Coronary artery (tissue), 2 donors: ENCODE data around the gene MYH4.

ENCODE experiments used
- DNase-seq: peaks from one replicate; pipeline ENCODE4 v3.0.0-alpha.2; 2017; ENCODE audit warnings: low spot score
- H3K27ac ChIP-seq, 2 donors: fragments of 200-600 bp; sonication (generic); one replicate each; pipeline ENCODE4 v1.5.1; 2016 to 2019
- H3K4me3 ChIP-seq: fragments of 200-600 bp; sonication (generic); 2 replicates; pipeline ENCODE4 v1.5.1; 2016; ENCODE audit warnings: mild to moderate bottlenecking, moderate library complexity
- CTCF ChIP-seq: fragments of 200-600 bp; sonication (generic); IDR thresholded peaks from one replicate; pipeline ENCODE4 v1.5.1; 2019; ENCODE audit warnings: antibody characterized with exemption

MYH4 gene

GRCh38 chr17:10428781-10429180, 40.6 kb downstream of the MYH4 start:
- no peak for DNase-seq
- Histone ChIP-seq H3K4me3 (no peak overlapping the region), H3K27ac (no peak overlapping the region)
- no peak for TF ChIP-seq CTCF

GRCh38 chr17:10421900-10422542, 47.3 kb downstream of the MYH4 start, which contains the start of gene MYH8:
Gene MYH8 (minus strand): TSS chr17:10421950. CDS start chr17:10420227, 1,723 bp downstream.
- TF ChIP-seq CTCF, result no peak
- DNase-seq, result no peak
- no peak within 1 kb of the TSS for H3K27ac ChIP-seq
- H3K4me3 ChIP-seq, result no peak within 1 kb of the TSS

- no peak for TF ChIP-seq CTCF
- no peak for DNase-seq
- H3K4me3 ChIP-seq, result no peak overlapping the region
- no peak overlapping the region for H3K27ac ChIP-seq
These were observed 48.1 kb downstream of the MYH4 start for GRCh38 chr17:10421211-10421610.

- no peak for TF ChIP-seq CTCF
- no peak for DNase-seq
These were observed 48.5 kb downstream of the MYH4 start for GRCh38 chr17:10420811-10421210.

GRCh38 chr17:10417431-10417830, 51.9 kb downstream of the MYH4 start:
- Histone ChIP-seq H3K27ac (no peak overlapping the region), H3K4me3 (no peak overlapping the region)
- TF ChIP-seq CTCF, result no peak
- no peak for DNase-seq

More at GRCh38 chr17:10420811-10421210, 48.5 kb downstream of the MYH4 start:
- no peak overlapping the region for H3K27ac ChIP-seq
- no peak overlapping the region for H3K4me3 ChIP-seq

- DNase-seq, result no peak
- TF ChIP-seq CTCF, result no peak
- Histone ChIP-seq H3K4me3 (no peak overlapping the region), H3K27ac (no peak overlapping the region)
These were observed 54.2 kb downstream of the MYH4 start for GRCh38 chr17:10415161-10415560.

- DNase-seq, result no peak
- TF ChIP-seq CTCF, result no peak
- no peak overlapping the region for H3K27ac ChIP-seq
- H3K4me3 ChIP-seq, result no peak overlapping the region
These were observed 65.8 kb downstream of the MYH4 start for GRCh38 chr17:10403589-10403988.
